ENCODE results near the gene STX8. TPM values are rescaled to one million over a fixed set of nuclear protein-coding genes. Genes with fewer than 3 reads are reported as not detected.

Gene STX8
- total RNA-seq, 1 donor from 2014 or later, result 57.8 TPM

- no peak overlapping the region for H3K4me3 ChIP-seq (ENCODE audit: low read depth, low read length)
- DNase-seq (ENCODE audit: low read depth), result no peak
- peak; percentile 67 for TF ChIP-seq CTCF (conservative IDR thresholded peaks at IDR 0.05; ENCODE audit: low read depth, low read length)
Observed at GRCh38 chr17:9522074-9522473, 53.5 kb downstream of the STX8 start.

GRCh38 chr17:9521062-9521461 lies 54.6 kb downstream of the STX8 start:
- DNase-seq (ENCODE audit: low read depth), result no peak
- no peak overlapping the region for H3K4me3 ChIP-seq (ENCODE audit: low read depth, low read length)
- no peak for TF ChIP-seq CTCF (conservative IDR thresholded peaks at IDR 0.05; ENCODE audit: low read depth, low read length)

GRCh38 chr17:9520649-9521048 lies 55.0 kb downstream of the STX8 start:
- no peak overlapping the region for H3K4me3 ChIP-seq (ENCODE audit: low read depth, low read length)
- DNase-seq (ENCODE audit: low read depth), result no peak
- no peak for TF ChIP-seq CTCF (conservative IDR thresholded peaks at IDR 0.05; ENCODE audit: low read depth, low read length)

- H3K4me3 ChIP-seq (ENCODE audit: low read depth, low read length), result no peak overlapping the region
- no peak for TF ChIP-seq CTCF (conservative IDR thresholded peaks at IDR 0.05; ENCODE audit: low read depth, low read length)
- no peak for DNase-seq (ENCODE audit: low read depth)
Observed at GRCh38 chr17:9519583-9520272, 55.9 kb downstream of the STX8 start.

- H3K4me3 ChIP-seq (ENCODE audit: low read depth, low read length), result no peak overlapping the region
- TF ChIP-seq CTCF (conservative IDR thresholded peaks at IDR 0.05; ENCODE audit: low read depth, low read length), result no peak
- no peak for DNase-seq (ENCODE audit: low read depth)
Observed at GRCh38 chr17:9517396-9517795, 58.2 kb downstream of the STX8 start.

GRCh38 chr17:9513266-9513665 lies 62.4 kb downstream of the STX8 start:
- no peak for DNase-seq (ENCODE audit: low read depth)
- no peak for TF ChIP-seq CTCF (conservative IDR thresholded peaks at IDR 0.05; ENCODE audit: low read depth, low read length)
- H3K4me3 ChIP-seq (ENCODE audit: low read depth, low read length), result no peak overlapping the region

All from epithelial cell of proximal tubule (primary cell).